Endothelial cell of coronary artery (primary cell): ENCODE results near the gene CXCL1. TPM values are rescaled to one million over a fixed set of nuclear protein-coding genes. Genes with fewer than 3 reads are reported as not detected.

ENCODE experiments used
- total RNA-seq: library from RNA; depleted of rRNA; stranded (reverse); fragments of >200 nt; gene quantifications from 2 replicates; pipeline ENCODE4 v1.2.3, GENCODE V29; 2014

The CXCL1 gene
- 19.2 and 33.4 TPM in 2 replicates for total RNA-seq

GRCh38 chr4:73869130-73870055 lies at the start of gene CXCL1:
Gene CXCL1, plus strand, starts transcription at chr4:73869393. Its CDS starts 78 bp downstream, at chr4:73869471.

GRCh38 chr4:73836373-73837279 lies 32.6 kb upstream of the CXCL1 start, which contains the start of gene CXCL6:
Gene CXCL6, plus strand, starts transcription at chr4:73836678. Its CDS starts 73 bp downstream, at chr4:73836751.

GRCh38 chr4:73853246-73853704 lies 15.9 kb upstream of the CXCL1 start, which contains the start of gene PF4V1:
Gene PF4V1, plus strand, starts transcription at chr4:73853296. Its CDS starts 67 bp downstream, at chr4:73853363.

Other genes starting within 250 kb of the CXCL1 start
- not detected in 2 replicates for gene RASSF6, start 249.0 kb upstream of the CXCL1 start, total RNA-seq
- 97.9 and 130 TPM in 2 replicates for gene CXCL8, start 128.8 kb upstream of the CXCL1 start, total RNA-seq
- 1.2 and 1.3 TPM in 2 replicates for gene CXCL6, start 32.7 kb upstream of the CXCL1 start, total RNA-seq
- gene PF4V1, start 16.1 kb upstream of the CXCL1 start, total RNA-seq: not detected in 2 replicates
- not detected in 2 replicates for gene PF4, start 112.6 kb downstream of the CXCL1 start, total RNA-seq
- not detected in 2 replicates for gene PPBP, start 118.8 kb downstream of the CXCL1 start, total RNA-seq
- gene CXCL5, start 129.3 kb downstream of the CXCL1 start, total RNA-seq: 0.09 and 0.19 TPM in 2 replicates
- gene CXCL3, start 169.3 kb downstream of the CXCL1 start, total RNA-seq: 0.54 and 0.94 TPM in 2 replicates
- 3.1 and 11.4 TPM in 2 replicates for gene CXCL2, start 229.8 kb downstream of the CXCL1 start, total RNA-seq